Psoas muscle (tissue), 8 donors: Measurements from ENCODE around the gene CNDP1. TPM values are rescaled to one million over a fixed set of nuclear protein-coding genes. Genes with fewer than 3 reads are reported as not detected.

Source experiments
- ATAC-seq, 4 donors: fragments of 200-7000 bp; cut with Tn5 transposase; one replicate each; pipeline ENCODE4 v1.9.1; 2020; ENCODE audit warnings: moderate library complexity in 3 of 4, mild to moderate bottlenecking in 2 of 4
- DNase-seq, 2 donors: peaks; one replicate each; pipeline ENCODE4 v3.0.0-alpha.2; 2020
- H3K27ac ChIP-seq: fragments of 200-600 bp; one replicate; pipeline ENCODE4 v1.8.0; 2022
- H3K27me3 ChIP-seq, 3 donors: fragments of 200-600 bp in 1 of 3; one replicate each; pipeline versions ENCODE4 v1.6.1 to v1.8.0; 2013 to 2022; ENCODE audit warnings: low read length in 2 of 3, mild to moderate bottlenecking in 2 of 3, moderate library complexity in 1 of 3; ENCODE audit not compliant: insufficient read depth in 3 of 3
- H3K36me3 ChIP-seq, 2 donors: fragments of 200-600 bp in 1 of 2; one replicate each; pipeline versions ENCODE4 v1.6.1 to v1.8.0; 2013 to 2022; ENCODE audit warnings: low read depth in 1 of 2, mild to moderate bottlenecking in 1 of 2, moderate library complexity in 1 of 2; ENCODE audit not compliant: insufficient read depth in 1 of 2
- H3K4me1 ChIP-seq: fragments of 200-600 bp; one replicate; pipeline ENCODE4 v1.8.0; 2022
- H3K4me3 ChIP-seq: fragments of 200-600 bp; one replicate; pipeline ENCODE4 v1.8.0; 2022; ENCODE audit warnings: mild to moderate bottlenecking
- H3K9me3 ChIP-seq: fragments of 200-600 bp; one replicate; pipeline ENCODE4 v1.8.0; 2022
- CTCF ChIP-seq: fragments of 200-600 bp; IDR thresholded peaks from one replicate; pipeline ENCODE4 v1.8.0; 2022; ENCODE audit warnings: antibody characterized with exemption
- WGBS, 3 donors: extraction: QIAGEN DNeasy Blood & Tissue Kit; methylation state at CpG; one replicate each; pipeline versions ENCODE4 v1.1.6 to v1.1.7; 2013; 5-methylcytosine and 5-hydroxymethylcytosine counted together
- intact Hi-C, 2 donors: fragments of 100-400 bp; cut with DNase I; formaldehyde crosslinking; loops; one replicate each; pipeline versions ENCODE4 v1.11.0 to v1.14.2; 2022
- polyA plus RNA-seq, 3 donors: library from polyadenylated mRNA; stranded (reverse); fragments of 200-250 nt; gene quantifications; one replicate each; pipeline ENCODE4 v1.2.3, GENCODE V29; 2013
- total RNA-seq, 4 donors: library from RNA; stranded (reverse); fragmentation: NEBNext Ultra II Directional in 2 of 4; extraction: Animal tissue kit (Norgen Biotek cat#: 25700) in 2 of 4; gene quantifications; one replicate each; pipeline versions ENCODE4 v1.2.1 to v1.2.4, GENCODE V29; 2021 to 2023
- donor health status: healthy with polysubstance abuse.
- donor health status: DM: no; HTN: no; CAD: no; lungs with moderate emphysema.
- donor health status: Bipolar disorder and iron deficiency.
- donor health status: healthy.
- donor health status: DM: yes; HTN: yes; CAD: no.
- donor health status: DM: no; HTN: no; CAD: no.
- donor health status: DM: no; HTN: no; CAD: no.
- donor health status: DM: yes; HTN: yes; CAD: no.

The CNDP1 gene
- total and polyA plus RNA-seq, 7 donors: 0.04 TPM; not detected in 6

- Histone ChIP-seq H3K27ac (no peak overlapping the region), H3K9me3 (no peaks in the 10 kb centered on the region), H3K27me3 (peaks cover 0 to 4% (median 0%) of the 10 kb centered on the region in 3 donors), H3K4me3 (no peak overlapping the region), H3K36me3 (no peaks in the 10 kb centered on the region), H3K4me1 (no peaks in the 10 kb centered on the region)
- ATAC-seq (no peak), DNase-seq (no peak)
- intact Hi-C loops: loop anchor here in 1 of 2 donors (10.0 kb wide), 1 partner anchor 197 kb away; no protein-coding TSS in a partner anchor
- TF ChIP-seq CTCF: no peak
- 71 to 81% (median 76%) methylated on average over 15 of the region's 15 CpGs for WGBS, 3 donors
Observed at GRCh38 chr18:74541703-74542555, 7.6 kb downstream of the CNDP1 start.

GRCh38 chr18:74544898-74545297, 10.6 kb downstream of the CNDP1 start:
- peak in 1 of 4 donors; percentile 55 for ATAC-seq
- peaks cover 0 to 4% (median 0%) of the 10 kb centered on the region in 3 donors for H3K27me3 ChIP-seq
- no peak overlapping the region for H3K4me3 ChIP-seq
- no peaks in the 10 kb centered on the region for H3K4me1 ChIP-seq
- no peak overlapping the region for H3K27ac ChIP-seq
- WGBS, 3 donors: 25 to 30% (median 30%) methylated on average over 8 of the region's 8 CpGs
- no peak for DNase-seq
- H3K36me3 ChIP-seq: no peaks in the 10 kb centered on the region
- no peak for TF ChIP-seq CTCF
- H3K9me3 ChIP-seq: peaks cover 4% of the 10 kb centered on the region
- intact Hi-C loops: loop anchor here in 1 of 2 donors (10.0 kb wide), 1 partner anchor 200 kb away; no protein-coding TSS in a partner anchor

GRCh38 chr18:74546007-74546406, 11.7 kb downstream of the CNDP1 start:
- peak overlapping the region; percentile 38 for H3K27ac ChIP-seq
- H3K4me1 ChIP-seq: no peaks in the 10 kb centered on the region
- no peak for TF ChIP-seq CTCF
- ATAC-seq (no peak), DNase-seq (no peak)
- H3K27me3 ChIP-seq: peaks cover 0 to 1% (median 0%) of the 10 kb centered on the region in 3 donors
- no peaks in the 10 kb centered on the region for H3K36me3 ChIP-seq
- no peak overlapping the region for H3K4me3 ChIP-seq
- H3K9me3 ChIP-seq: peaks cover 4% of the 10 kb centered on the region
- intact Hi-C loops: loop anchor here in 1 of 2 donors (10.0 kb wide), 1 partner anchor 201 kb away; no protein-coding TSS in a partner anchor
- whole genome bisulfite sequencing, 3 donors: 91 to 94% (median 93%) methylated on average over 11 of the region's 11 CpGs

GRCh38 chr18:74546751-74547530, 12.6 kb downstream of the CNDP1 start:
- no peaks in the 10 kb centered on the region for H3K36me3 ChIP-seq
- intact Hi-C loops: loop anchor here in 1 of 2 donors (10.0 kb wide), 1 partner anchor 202 kb away; no protein-coding TSS in a partner anchor
- peak overlapping the region; percentile 41 for H3K27ac ChIP-seq
- DNase-seq (peak; percentile 37 to 62), ATAC-seq (peak in 3 of 4 donors; percentile 30 to 51 (median 33))
- 43 to 51% (median 47%) methylated on average over 9 of the region's 9 CpGs for WGBS, 3 donors
- no peaks in the 10 kb centered on the region for H3K27me3 ChIP-seq
- no peak for TF ChIP-seq CTCF
- peaks cover 4% of the 10 kb centered on the region for H3K9me3 ChIP-seq
- no peaks in the 10 kb centered on the region for H3K4me1 ChIP-seq
- H3K4me3 ChIP-seq: no peak overlapping the region
